K562 (cell line): Measurements from ENCODE around the gene CDH20. TPM values are rescaled to one million over a fixed set of nuclear protein-coding genes. Genes with fewer than 3 reads are reported as not detected.

ENCODE experiments used
- ATAC-seq: fragments of 200-7000 bp; cut with Tn5 transposase; 3 replicates; pipeline ENCODE4 v1.9.1; 2020; ENCODE audit warnings: moderate library complexity
- BruUV-seq: library from RNA; stranded (reverse); fragments of 400-500 nt; replicated peaks from 2 replicates; lab custom pipeline; 2021; lab: Mats Ljungman, UMichigan
- CTCF ChIA-PET: fragments of 300-600 bp; formaldehyde crosslinking; extraction: SDS; loops from one replicate; lab custom pipeline; 2021; ENCODE audit warnings: low intra/inter-chr PET ratio; lab: Yijun Ruan, JAX
- POLR2A ChIA-PET: fragments of 300-600, 350-650 bp; sonication (Branson Sonifier 250); formaldehyde crosslinking; extraction: SDS; loops from one replicate; lab custom pipeline; 2021; ENCODE audit warnings: antibody characterized with exemption, inconsistent platforms; lab: Yijun Ruan, JAX
- DNase-seq, 4 experiments: peaks; one replicate each; pipeline versions ENCODE4 v3.0.0 to v3.0.0-alpha.2; 2011 to 2018; ENCODE audit warnings: low spot score in 3 of 4, mixed read lengths in 3 of 4; ENCODE audit errors: extremely low read depth in 1 of 4
- FAIRE-seq: peaks from 2 replicates; lab custom pipeline; 2011; peaks lifted over from hg19 to GRCh38; lab: Jason Lieb, UNC
- H2AFZ ChIP-seq: 2 replicates; pipeline ENCODE4 v1.6.0; 2011; ENCODE audit warnings: low read depth, low read length, control low read depth, inconsistent platforms
- H3K27ac ChIP-seq: fragments of 200-600 bp; 3 replicates; pipeline ENCODE4 v1.8.0; 2011; ENCODE audit warnings: low read depth, mild to moderate bottlenecking, control low read depth, inconsistent platforms, low read length, moderate library complexity, mixed read lengths; ENCODE audit errors: extremely low read depth
- H3K27me3 ChIP-seq, 2 experiments: fragments of 300-600 bp in 1 of 2; 2 replicates in 1 of 2; 3 replicates in 1 of 2; pipeline versions ENCODE4 v1.6.0 to v1.8.0; 2011; ENCODE audit warnings: inconsistent platforms in 2 of 2, low read length in 2 of 2, mild to moderate bottlenecking in 1 of 2, mixed read lengths in 1 of 2, moderate library complexity in 1 of 2; ENCODE audit not compliant: control insufficient read depth in 2 of 2, insufficient read depth in 2 of 2
- H3K36me3 ChIP-seq: fragments of 300-600 bp; 3 replicates; pipeline ENCODE4 v1.8.0; 2011; ENCODE audit warnings: mild to moderate bottlenecking, low read length, inconsistent platforms; ENCODE audit not compliant: control insufficient read depth, insufficient read depth
- H3K4me1 ChIP-seq, 2 experiments: fragments of 200-600 bp in 1 of 2; replicated peaks in 1 of 2; 2 replicates in 1 of 2; 3 replicates in 1 of 2; pipeline versions ENCODE4 v1.5.1 to v1.8.0; 2011; ENCODE audit warnings: inconsistent platforms in 2 of 2, low read length in 2 of 2, mild to moderate bottlenecking in 1 of 2, mixed read lengths in 1 of 2, moderate library complexity in 1 of 2; ENCODE audit not compliant: control insufficient read depth in 2 of 2, insufficient read depth in 2 of 2
- H3K4me2 ChIP-seq: 2 replicates; pipeline ENCODE4 v1.6.1; 2011; ENCODE audit warnings: low read length, control low read depth, inconsistent platforms, mixed read lengths; ENCODE audit not compliant: insufficient read depth
- H3K4me3 ChIP-seq: fragments of 200-600 bp; sonication (generic), shearing (Covaris generic); 2 replicates; pipeline ENCODE4 v1.5.1; 2016; ENCODE audit warnings: control low read depth, inconsistent platforms
- H3K79me2 ChIP-seq: fragments of 200-600 bp; 3 replicates; pipeline ENCODE4 v1.8.0; 2011; ENCODE audit warnings: low read length, inconsistent platforms; ENCODE audit not compliant: control insufficient read depth, insufficient read depth
- H3K9ac ChIP-seq, 2 experiments: 2 replicates each; pipeline versions ENCODE4 v1.6.0 to v1.6.1; 2011; ENCODE audit warnings: low read depth in 2 of 2, low read length in 2 of 2, control low read depth in 1 of 2, inconsistent platforms in 1 of 2, mild to moderate bottlenecking in 1 of 2, mixed read lengths in 1 of 2; ENCODE audit not compliant: insufficient read depth in 1 of 2
- H3K9me1 ChIP-seq: one replicate; pipeline ENCODE4 v1.6.0; 2011; ENCODE audit warnings: inconsistent platforms, mild to moderate bottlenecking, low read length, moderate library complexity; ENCODE audit not compliant: control insufficient read depth, insufficient read depth
- H3K9me3 ChIP-seq: replicated peaks from 2 replicates; pipeline ENCODE4 v1.5.1; 2011; ENCODE audit warnings: low read depth, low read length, inconsistent platforms; ENCODE audit not compliant: control insufficient read depth, insufficient read depth
- H4K20me1 ChIP-seq: replicated peaks from 2 replicates; pipeline ENCODE4 v1.6.1; 2011; ENCODE audit warnings: low read length, inconsistent platforms, mixed read lengths; ENCODE audit not compliant: control insufficient read depth, insufficient read depth
- CLOCK ChIP-seq: fragments of 250-450 bp; sonication (Bioruptor Pico); IDR thresholded peaks from 2 replicates; pipeline ENCODE4 v1.4.0; 2020; ENCODE audit warnings: mild to moderate bottlenecking, moderate library complexity, borderline replicate concordance
- HCFC1 ChIP-seq: IDR thresholded peaks from 2 replicates; pipeline ENCODE4 v1.6.1; 2012; ENCODE audit warnings: low read depth, low read length, improper control_type of control experiment
- IFI16 ChIP-seq: fragments of 250-450 bp; sonication (Bioruptor Pico); IDR thresholded peaks from 2 replicates; pipeline ENCODE4 v2.1.2; 2022; ENCODE audit warnings: mild to moderate bottlenecking, inconsistent platforms
- MCM7 ChIP-seq, 2 experiments: fragments of 450-650 bp; IDR thresholded peaks; 2 replicates each; pipeline ENCODE4 v1.6.1; 2016 to 2018
- PHTF2 ChIP-seq: fragments of 250-450 bp; sonication (Bioruptor Pico); IDR thresholded peaks from 2 replicates; pipeline ENCODE4 v1.5.0; 2021; ENCODE audit warnings: mild to moderate bottlenecking
- PML ChIP-seq: IDR thresholded peaks from 2 replicates; pipeline ENCODE4 v1.6.1; 2012; ENCODE audit warnings: low read length, inconsistent platforms
- TEAD4 ChIP-seq, 2 experiments: sonication (generic) in 1 of 2; formaldehyde crosslinking in 1 of 2; IDR thresholded peaks; 2 replicates each; pipeline versions ENCODE4 v1.6.1 to v1.8.0; 2012 to 2022; ENCODE audit warnings: borderline replicate concordance in 1 of 2, inconsistent platforms in 1 of 2, low read length in 1 of 2, mild to moderate bottlenecking in 1 of 2, missing genetic modification reagents in 1 of 2
- ZNF133 ChIP-seq: fragments of 250-450 bp; sonication (Bioruptor Pico); IDR thresholded peaks from 2 replicates; pipeline ENCODE4 v1.4.0; 2020; ENCODE audit warnings: mild to moderate bottlenecking
- ZNF253 ChIP-seq: fragments of 250-450 bp; sonication (Bioruptor Pico); conservative IDR thresholded peaks from 2 replicates; pipeline ENCODE4 v1.6.1; 2021; ENCODE audit warnings: mild to moderate bottlenecking
- ZNF431 ChIP-seq: sonication (generic); formaldehyde crosslinking; IDR thresholded peaks from 2 replicates; pipeline ENCODE4 v1.8.0; 2022; ENCODE audit warnings: mild to moderate bottlenecking, missing genetic modification reagents
- ZNF551 ChIP-seq: fragments of 250-450 bp; sonication (Bioruptor Pico); IDR thresholded peaks from 2 replicates; pipeline ENCODE4 v1.5.0; 2021; ENCODE audit warnings: mild to moderate bottlenecking, moderate library complexity
- ZNF583 ChIP-seq: fragments of 250-450 bp; sonication (Bioruptor Pico); IDR thresholded peaks from 2 replicates; pipeline ENCODE4 v1.4.0; 2020
- ZNF695 ChIP-seq: fragments of 450-650 bp; formaldehyde crosslinking; IDR thresholded peaks from 2 replicates; pipeline ENCODE4 v1.4.0; 2020; ENCODE audit warnings: mild to moderate bottlenecking, moderate library complexity
- WGBS: fragments of 100-300 bp; shearing (Covaris generic); methylation state at CpG from one replicate; pipeline ENCODE4 v1.1.6; 2016; ENCODE audit warnings: low coverage, mixed read lengths; ENCODE audit not compliant: insufficient coverage; ENCODE audit errors: missing lambda C conversion rate; 5-methylcytosine and 5-hydroxymethylcytosine counted together
- in situ Hi-C: fragments of 300-500 bp; cut with MboI; formaldehyde crosslinking; loops from 4 replicates; pipeline ENCODE4 v1.15.0; 2018; ENCODE audit warnings: inconsistent platforms, mixed read lengths
- intact Hi-C: fragments of 100-400 bp; cut with micrococcal nuclease; formaldehyde crosslinking; loops from 2 replicates; pipeline ENCODE4 v1.14.2; 2022
- polyA plus RNA-seq, 8 experiments: library from polyadenylated mRNA; depleted of rRNA in 4 of 8; stranded (reverse) in 5 of 8; unstranded in 3 of 8; fragments of >200 nt; fragmentation: Nextera tagmentation in 2 of 8; fragmentation: Illumina TruSeq in 1 of 8; extraction: Ambion mirVana in 2 of 8; extraction: Trizol in 1 of 8; gene quantifications; 2 replicates each; pipeline versions ENCODE4 v1.2.1 to v1.2.3, GENCODE V29; 2011 to 2014; ENCODE audit warnings: inconsistent platforms in 1 of 8, missing spikeins in 1 of 8
- total RNA-seq, 7 experiments: library from RNA; depleted of rRNA in 6 of 7; stranded (reverse); fragments of >200 nt in 6 of 7; fragmentation: Illumina TruSeq in 2 of 7; extraction: Trizol in 2 of 7; gene quantifications; 2 replicates each; pipeline versions ENCODE4 v1.2.1 to v1.2.3, GENCODE V29; 2011 to 2021; ENCODE audit warnings: low replicate concordance in 1 of 7
- TF ChIP-seq, protein P1 (sequence below): fragments of 250-450 bp; sonication (Bioruptor Pico); IDR thresholded peaks from 2 replicates; pipeline ENCODE4 v1.4.0; 2020; ENCODE audit warnings: borderline replicate concordance
- TF ChIP-seq, protein P2 (sequence below): fragments of 450-650 bp; formaldehyde crosslinking; IDR thresholded peaks from 2 replicates; pipeline ENCODE4 v1.4.0; 2020; ENCODE audit warnings: mild to moderate bottlenecking

CDH20 gene
- total and polyA plus RNA-seq, 9 of the 15 experiments (the other 6 are each of a cell fraction or from before 2014, with no cell fraction given), result not detected

- TF ChIP-seq CLOCK (CRISPR knock-in tag) (no peak), MCM7 (IDR thresholded peaks at IDR 0.05) (no peak), PHTF2 (no peak), HCFC1 (no peak), ZNF695 (CRISPR knock-in tag) (no peak)
- TF ChIP-seq, protein P1, sequence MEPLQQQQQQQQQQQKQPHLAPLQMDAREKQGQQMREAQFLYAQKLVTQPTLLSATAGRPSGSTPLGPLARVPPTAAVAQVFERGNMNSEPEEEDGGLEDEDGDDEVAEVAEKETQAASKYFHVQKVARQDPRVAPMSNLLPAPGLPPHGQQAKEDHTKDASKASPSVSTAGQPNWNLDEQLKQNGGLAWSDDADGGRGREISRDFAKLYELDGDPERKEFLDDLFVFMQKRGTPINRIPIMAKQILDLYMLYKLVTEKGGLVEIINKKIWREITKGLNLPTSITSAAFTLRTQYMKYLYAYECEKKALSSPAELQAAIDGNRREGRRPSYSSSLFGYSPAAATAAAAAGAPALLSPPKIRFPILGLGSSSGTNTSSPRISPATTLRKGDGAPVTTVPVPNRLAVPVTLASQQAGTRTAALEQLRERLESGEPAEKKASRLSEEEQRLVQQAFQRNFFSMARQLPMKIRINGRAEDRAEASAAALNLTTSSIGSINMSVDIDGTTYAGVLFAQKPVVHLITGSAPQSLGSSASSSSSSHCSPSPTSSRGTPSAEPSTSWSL (CRISPR knock-in tag), result no peak
Observed at GRCh38 chr18:61530681-61531080, 197.5 kb downstream of the CDH20 start (continued).

DNA sequence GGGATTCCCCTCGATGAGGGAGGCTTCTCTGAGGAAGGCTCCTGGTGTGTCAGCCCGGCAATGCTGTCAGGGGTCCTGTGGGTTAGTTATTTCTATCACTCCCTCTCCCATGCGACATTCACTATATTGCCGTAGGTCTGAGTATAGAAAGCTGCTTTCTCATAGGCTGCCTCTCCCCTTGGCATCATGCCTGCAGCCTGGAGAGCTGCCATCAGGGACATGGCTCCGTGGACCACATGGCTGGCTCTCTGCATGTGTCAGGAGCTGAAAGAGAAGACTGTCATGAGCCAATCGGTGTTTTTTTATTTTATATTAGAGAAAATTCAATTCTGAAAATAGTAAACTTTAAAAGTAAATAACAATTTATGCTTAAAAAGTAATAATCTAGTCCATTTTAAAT lies 198.0 kb downstream of the CDH20 start:
- H4K20me1 ChIP-seq, result no peaks in the 10 kb centered on the region
- ChIA-PET CTCF (no interaction called here), POLR2A (no interaction called here)
- TF ChIP-seq TEAD4 (IDR thresholded peaks at IDR 0.05; ENCODE audit: low read length) (no peak), TEAD4 (CRISPR knock-in tag; IDR thresholded peaks at IDR 0.05; ENCODE audit: borderline replicate concordance) (no peak), ZNF583 (no peak), IFI16 (CRISPR knock-in tag) (no peak), ZNF253 (CRISPR knock-in tag) (no peak), PML (no peak), ZNF551 (CRISPR knock-in tag) (no peak), MCM7 (IDR thresholded peaks at IDR 0.05) (no peak), ZNF431 (CRISPR knock-in tag) (no peak), ZNF133 (no peak)
- TF ChIP-seq, protein P2, sequence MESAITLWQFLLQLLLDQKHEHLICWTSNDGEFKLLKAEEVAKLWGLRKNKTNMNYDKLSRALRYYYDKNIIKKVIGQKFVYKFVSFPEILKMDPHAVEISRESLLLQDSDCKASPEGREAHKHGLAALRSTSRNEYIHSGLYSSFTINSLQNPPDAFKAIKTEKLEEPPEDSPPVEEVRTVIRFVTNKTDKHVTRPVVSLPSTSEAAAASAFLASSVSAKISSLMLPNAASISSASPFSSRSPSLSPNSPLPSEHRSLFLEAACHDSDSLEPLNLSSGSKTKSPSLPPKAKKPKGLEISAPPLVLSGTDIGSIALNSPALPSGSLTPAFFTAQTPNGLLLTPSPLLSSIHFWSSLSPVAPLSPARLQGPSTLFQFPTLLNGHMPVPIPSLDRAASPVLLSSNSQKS, result no peak
- ATAC-seq (no peak), FAIRE-seq (no peak), DNase-seq (no peak)
- no peaks in the 10 kb centered on the region for H3K9me3 ChIP-seq
- H3K4me2 ChIP-seq, result no peak overlapping the region
- WGBS, result 0% methylated on average over 6 of the region's 6 CpGs
- H3K36me3 ChIP-seq, result no peaks in the 10 kb centered on the region
- no peak overlapping the region for H3K4me3 ChIP-seq
- in situ Hi-C loops, result no loop called here
- no peaks in the 10 kb centered on the region for H3K9me1 ChIP-seq
- H3K9ac ChIP-seq, result no peak overlapping the region
- H3K4me1 ChIP-seq, result no peaks in the 10 kb centered on the region; a peak in 1 of 5 replicates
- no peaks in the 10 kb centered on the region for H3K27me3 ChIP-seq
- H2AFZ ChIP-seq, result no peak overlapping the region
- no peak overlapping the region for H3K27ac ChIP-seq
- intact Hi-C loops, result no loop called here
- H3K79me2 ChIP-seq, result no peaks in the 10 kb centered on the region
- no TSS peak for BruUV-seq
